Breast epithelium (tissue), 3 donors: ENCODE results near the gene LAG3.

ENCODE experiments used
- POLR2A ChIP-seq: fragments of 450-650 bp; IDR thresholded peaks from one replicate; pipeline ENCODE4 v1.6.1; 2016; ENCODE audit warnings: antibody characterized with exemption, mild to moderate bottlenecking, moderate library complexity
- POLR2AphosphoS5 ChIP-seq, 3 donors: sonication (generic); formaldehyde crosslinking; IDR thresholded peaks; one replicate each; pipeline ENCODE4 v1.6.1; 2017; ENCODE audit warnings: antibody characterized with exemption in 3 of 3
- TF ChIP-seq, protein P1 (sequence below), 3 donors: fragments of 450-650 bp; IDR thresholded peaks; one replicate each; pipeline ENCODE4 v1.5.1; 2016 to 2017; ENCODE audit warnings: antibody characterized with exemption in 3 of 3, mild to moderate bottlenecking in 3 of 3, moderate library complexity in 3 of 3

DNA sequence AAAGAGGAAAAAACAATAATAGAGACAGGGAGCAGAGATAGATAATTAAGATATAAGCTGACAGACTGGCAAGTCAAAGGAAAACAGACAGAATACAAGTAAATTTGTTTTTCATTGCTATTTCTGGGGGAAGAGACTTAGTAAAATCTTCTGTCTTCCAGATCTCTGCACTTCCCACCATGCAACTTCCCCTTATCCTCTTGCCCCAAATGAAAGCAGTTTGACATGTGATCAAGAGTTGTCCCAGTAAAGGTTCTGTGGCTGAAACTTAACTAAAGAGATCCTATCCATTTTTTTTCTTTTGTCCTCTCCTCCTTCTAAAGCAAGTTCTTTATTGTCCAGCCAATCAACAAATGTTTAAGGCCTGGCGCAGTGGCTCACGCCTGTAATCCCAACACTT is 17.9 kb upstream of the LAG3 start:
- TF ChIP-seq POLR2A (no peak), POLR2AphosphoS5 (IDR thresholded peaks at IDR 0.05) (no peak)
- TF ChIP-seq, protein P1, sequence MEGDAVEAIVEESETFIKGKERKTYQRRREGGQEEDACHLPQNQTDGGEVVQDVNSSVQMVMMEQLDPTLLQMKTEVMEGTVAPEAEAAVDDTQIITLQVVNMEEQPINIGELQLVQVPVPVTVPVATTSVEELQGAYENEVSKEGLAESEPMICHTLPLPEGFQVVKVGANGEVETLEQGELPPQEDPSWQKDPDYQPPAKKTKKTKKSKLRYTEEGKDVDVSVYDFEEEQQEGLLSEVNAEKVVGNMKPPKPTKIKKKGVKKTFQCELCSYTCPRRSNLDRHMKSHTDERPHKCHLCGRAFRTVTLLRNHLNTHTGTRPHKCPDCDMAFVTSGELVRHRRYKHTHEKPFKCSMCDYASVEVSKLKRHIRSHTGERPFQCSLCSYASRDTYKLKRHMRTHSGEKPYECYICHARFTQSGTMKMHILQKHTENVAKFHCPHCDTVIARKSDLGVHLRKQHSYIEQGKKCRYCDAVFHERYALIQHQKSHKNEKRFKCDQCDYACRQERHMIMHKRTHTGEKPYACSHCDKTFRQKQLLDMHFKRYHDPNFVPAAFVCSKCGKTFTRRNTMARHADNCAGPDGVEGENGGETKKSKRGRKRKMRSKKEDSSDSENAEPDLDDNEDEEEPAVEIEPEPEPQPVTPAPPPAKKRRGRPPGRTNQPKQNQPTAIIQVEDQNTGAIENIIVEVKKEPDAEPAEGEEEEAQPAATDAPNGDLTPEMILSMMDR (IDR thresholded peaks at IDR 0.05), result no peak
